Stimulated activated CD8-positive, alpha-beta memory T cell treated with anti-CD3 and anti-CD28 coated beads, Interleukin-4, amount 100 ng/mL, for 24 hours (primary cell): ENCODE data around the gene CCDC167.
"Not testable (repeated sequence)": the region's sequence is repeated elsewhere in the genome, so short reads cannot be mapped to it uniquely, and the experiment has no call there.

Source experiments
- DNase-seq: peaks from one replicate; pipeline ENCODE4 v3.0.0-alpha.2; 2020; ENCODE audit warnings: low read depth

CCDC167 gene

GRCh38 chr6:37473364-37474095 is 26.2 kb downstream of the CCDC167 start:
- no peak for DNase-seq

- DNase-seq, result no peak
These were observed 32.0 kb downstream of the CCDC167 start for GRCh38 chr6:37467718-37468117.

DNA sequence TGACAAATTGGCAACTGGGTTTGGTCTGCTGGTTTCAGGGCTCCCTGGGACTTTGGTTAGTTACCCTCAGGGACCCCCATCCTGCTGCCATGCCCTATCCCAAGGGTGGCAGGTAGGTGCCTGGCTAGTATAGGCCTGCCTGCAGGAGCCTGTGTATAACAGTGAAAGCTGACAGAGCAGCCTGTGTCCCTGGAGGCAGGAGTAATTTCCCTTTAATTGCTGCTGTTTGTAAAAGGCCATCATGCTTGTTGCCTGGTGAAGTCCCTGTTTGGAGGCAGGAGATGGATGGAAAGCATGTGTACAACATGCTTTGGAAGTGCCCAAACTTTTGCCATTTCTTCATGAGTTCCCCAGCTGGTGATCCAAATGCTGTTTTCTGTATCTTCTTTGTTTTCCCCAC is 36.6 kb downstream of the CCDC167 start:
- no peak for DNase-seq

DNA sequence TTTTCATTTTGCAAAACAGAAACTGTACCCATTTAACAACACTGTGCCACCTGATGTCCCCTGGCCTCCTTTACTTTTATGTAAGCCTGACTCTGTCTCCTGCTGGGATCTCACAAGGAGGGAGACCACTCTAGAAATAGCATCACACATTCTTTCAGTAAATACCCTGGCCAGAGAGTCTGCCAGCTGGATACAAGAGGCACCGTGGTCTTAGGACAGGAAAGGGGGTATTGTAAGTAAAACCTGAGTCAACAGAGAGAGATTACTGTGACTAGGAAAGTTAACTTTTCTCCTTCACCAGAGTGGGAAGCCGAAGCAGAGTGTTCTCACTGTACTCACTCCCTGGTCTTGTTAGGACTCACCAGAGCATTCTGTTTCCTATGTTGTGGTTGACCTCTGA is 38.9 kb downstream of the CCDC167 start:
- no peak for DNase-seq

- no peak for DNase-seq
These were observed 39.5 kb downstream of the CCDC167 start for GRCh38 chr6:37459981-37460800.

- DNase-seq, result no peak
These were observed 42.7 kb downstream of the CCDC167 start for GRCh38 chr6:37456816-37457560.

DNA sequence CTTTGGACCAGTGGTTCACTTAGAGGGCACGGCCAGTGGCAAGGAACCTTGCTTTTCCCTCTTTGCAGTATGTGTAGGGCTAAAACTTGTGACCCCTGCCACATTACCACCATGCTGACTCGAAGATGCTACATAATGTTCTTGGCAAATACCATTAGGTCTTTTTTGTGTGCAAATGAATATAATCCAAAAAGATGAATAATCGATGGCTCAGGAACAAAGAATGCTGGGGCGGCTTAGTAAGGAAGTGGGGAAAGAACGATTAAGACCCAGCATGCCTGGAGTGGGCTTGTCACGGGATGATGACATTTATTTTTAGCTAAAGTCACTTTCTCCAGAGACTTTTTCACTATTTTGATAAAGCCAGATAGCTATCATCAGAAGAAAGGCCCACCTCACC is 43.6 kb downstream of the CCDC167 start:
- no peak for DNase-seq

- DNase-seq, result no peak
These were observed 45.1 kb downstream of the CCDC167 start for GRCh38 chr6:37454420-37455140.

DNA sequence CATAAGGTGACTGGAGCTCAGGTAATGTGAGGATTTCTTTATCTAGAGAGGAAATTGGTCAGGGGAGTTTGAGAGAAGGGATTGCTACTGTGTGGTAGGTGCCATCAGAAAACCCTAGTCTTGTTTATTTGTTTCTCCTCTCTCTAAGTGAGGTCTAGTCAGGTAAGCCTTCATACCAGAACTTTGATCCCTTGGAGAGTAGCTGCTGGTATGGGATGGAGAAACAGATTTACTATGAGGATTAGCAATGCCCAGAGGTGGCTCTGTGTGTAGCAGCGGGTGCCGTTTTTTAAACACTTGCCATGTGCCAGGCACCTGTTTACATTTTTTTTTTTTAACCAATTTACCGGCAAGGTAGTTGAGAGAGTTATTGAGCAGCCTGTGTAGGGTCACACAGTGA is 47.2 kb downstream of the CCDC167 start:
- DNase-seq, result no peak

GRCh38 chr6:37451441-37452193 is 48.1 kb downstream of the CCDC167 start:
- DNase-seq, result no peak

- DNase-seq, result no peak
These were observed 49.7 kb downstream of the CCDC167 start for GRCh38 chr6:37449984-37450383.

DNA sequence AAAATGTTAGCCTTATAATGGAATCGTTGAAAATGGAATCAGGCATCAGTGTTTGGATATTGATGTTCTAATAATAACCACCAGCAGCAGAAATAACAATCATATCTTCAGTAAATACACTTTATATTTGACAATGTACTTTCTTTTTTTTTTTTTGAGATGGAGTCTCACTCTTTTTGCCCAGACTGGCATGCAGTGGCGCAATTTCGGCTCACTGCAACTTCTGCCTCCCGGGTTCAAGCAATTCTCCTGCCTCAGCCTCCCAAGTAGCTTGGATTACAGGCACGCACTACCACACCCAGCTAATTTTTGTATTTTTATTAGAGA is 56.5 kb downstream of the CCDC167 start:
- DNase-seq, result not testable (repeated sequence)

GRCh38 chr6:37442416-37443215 is 57.1 kb downstream of the CCDC167 start:
- no peak for DNase-seq

DNA sequence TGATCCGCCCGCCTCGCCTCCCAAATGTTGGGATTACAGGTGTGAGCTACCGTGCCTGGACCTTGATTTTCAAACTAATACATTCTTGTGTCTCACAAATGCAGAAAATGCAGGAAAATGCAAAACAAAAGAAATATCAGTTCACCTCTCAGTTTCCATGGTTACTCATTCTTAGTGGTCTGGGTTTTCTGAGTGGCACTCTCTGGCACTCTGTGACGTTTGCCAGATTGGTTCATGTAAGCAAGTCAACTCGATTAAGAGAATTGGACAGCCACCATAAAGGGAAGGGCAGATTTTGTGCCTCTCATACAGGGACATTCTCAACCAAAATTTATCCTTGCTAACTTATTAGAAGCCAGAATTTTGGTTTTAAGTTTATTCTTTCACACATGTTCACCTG is 58.0 kb downstream of the CCDC167 start:
- DNase-seq, result no peak

- DNase-seq, result no peak
These were observed 60.8 kb downstream of the CCDC167 start for GRCh38 chr6:37438930-37439329.

DNA sequence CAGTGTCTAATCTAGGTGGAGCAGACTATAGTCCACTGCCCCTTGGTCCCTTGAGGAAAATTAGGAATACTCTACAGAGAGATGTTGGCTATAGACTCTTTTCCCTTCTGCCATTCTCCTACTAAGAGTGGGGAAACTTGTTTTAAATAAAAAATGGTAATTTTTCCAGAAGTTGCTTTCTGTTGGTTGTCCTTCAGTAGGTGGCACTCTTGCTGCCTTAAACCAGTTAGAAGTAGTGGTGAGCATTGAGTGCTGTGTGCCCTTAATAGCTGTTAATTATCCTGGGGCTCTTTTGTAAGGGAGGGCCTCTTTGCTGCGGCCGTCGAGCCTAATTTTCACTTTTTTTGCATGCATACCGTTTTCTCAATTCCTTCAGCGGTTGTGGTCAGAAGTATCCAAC is 63.9 kb downstream of the CCDC167 start:
- no peak for DNase-seq

- DNase-seq, result no peak
These were observed 64.3 kb downstream of the CCDC167 start for GRCh38 chr6:37435373-37435772.

DNA sequence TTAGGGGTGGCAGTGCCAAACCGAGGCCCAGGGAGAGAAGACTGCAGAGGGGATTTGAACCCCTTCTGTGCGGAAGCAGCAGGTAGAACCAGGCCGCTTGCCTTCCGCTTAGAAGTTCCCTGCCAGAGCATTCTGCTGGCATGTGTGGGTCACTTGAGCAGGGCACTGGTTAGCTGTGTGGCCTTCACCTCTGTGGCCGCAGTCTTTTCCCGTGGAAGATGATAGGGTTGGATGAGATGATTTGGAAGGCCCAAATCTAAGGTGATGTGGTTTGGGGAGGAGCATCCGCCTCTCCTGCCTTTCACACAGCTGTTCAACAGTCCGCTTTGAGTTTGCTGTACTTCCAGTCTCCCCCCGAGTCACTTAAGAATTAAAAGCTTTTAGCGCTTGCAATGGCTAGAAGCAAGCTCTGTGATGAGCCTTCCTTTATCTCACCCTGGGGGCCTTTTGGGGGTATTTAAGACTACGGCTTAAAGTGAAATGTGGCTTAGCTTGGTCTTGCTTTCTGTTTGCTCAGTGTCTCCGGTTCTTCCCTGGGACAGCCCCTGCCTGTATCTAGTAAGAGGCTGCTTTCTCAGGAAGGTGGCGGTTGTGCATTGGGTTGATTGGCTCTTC is 65.9 kb downstream of the CCDC167 start:
- peak; percentile 11 for DNase-seq
